HUES6 (cell line): ENCODE results near the gene RADX.

Experiments used
- H3K27ac ChIP-seq: 2 replicates; pipeline ENCODE4 v1.7.0; 2013; ENCODE audit warnings: low read depth, mild to moderate bottlenecking, low read length, inconsistent platforms
- H3K27me3 ChIP-seq: 2 replicates; pipeline ENCODE4 v1.6.1; 2013; ENCODE audit warnings: low read length; ENCODE audit not compliant: control insufficient read depth, insufficient read depth
- H3K36me3 ChIP-seq: 2 replicates; pipeline ENCODE4 v1.6.1; 2013; ENCODE audit warnings: low read length; ENCODE audit not compliant: control insufficient read depth, insufficient read depth
- H3K4me1 ChIP-seq: 2 replicates; pipeline ENCODE4 v1.6.1; 2013; ENCODE audit warnings: low read length; ENCODE audit not compliant: control insufficient read depth, insufficient read depth
- H3K4me3 ChIP-seq: 2 replicates; pipeline ENCODE4 v1.5.1; 2013; ENCODE audit warnings: low read depth, low read length
- H3K9ac ChIP-seq: one replicate; pipeline ENCODE4 v1.6.1; 2013; ENCODE audit warnings: mild to moderate bottlenecking, low read length
- H3K9me3 ChIP-seq: 2 replicates; pipeline ENCODE4 v1.6.1; 2013; ENCODE audit warnings: low read depth, low read length; ENCODE audit not compliant: control insufficient read depth, insufficient read depth

The RADX gene

GRCh38 chrX:106684207-106684606 is 72.4 kb downstream of the RADX start:
- Histone ChIP-seq H3K9ac (no peak overlapping the region), H3K27ac (no peak overlapping the region), H3K9me3 (no peaks in the 10 kb centered on the region; the same call in 1 of the 2 replicates), H3K27me3 (peaks cover 4% of the 10 kb centered on the region; the same call in 1 of the 2 replicates), H3K4me3 (no peak overlapping the region), H3K36me3 (no peaks in the 10 kb centered on the region), H3K4me1 (peaks cover 8% of the 10 kb centered on the region; the same call in 1 of the 2 replicates)

- Histone ChIP-seq H3K27ac (no peak overlapping the region), H3K36me3 (no peaks in the 10 kb centered on the region), H3K4me3 (no peak overlapping the region), H3K4me1 (no peaks in the 10 kb centered on the region), H3K9ac (no peak overlapping the region), H3K27me3 (peaks cover 6% of the 10 kb centered on the region; the same call in 1 of the 2 replicates), H3K9me3 (no peaks in the 10 kb centered on the region)
Measured at GRCh38 chrX:106692425-106693065, 80.8 kb downstream of the RADX start.

- Histone ChIP-seq H3K27me3 (peaks cover 4% of the 10 kb centered on the region; the same call in 1 of the 2 replicates), H3K4me1 (no peaks in the 10 kb centered on the region), H3K27ac (no peak overlapping the region), H3K36me3 (no peaks in the 10 kb centered on the region), H3K4me3 (no peak overlapping the region), H3K9me3 (no peaks in the 10 kb centered on the region), H3K9ac (no peak overlapping the region)
Measured at GRCh38 chrX:106696502-106696901, 84.7 kb downstream of the RADX start.

- H3K9ac ChIP-seq: no peak overlapping the region
- H3K36me3 ChIP-seq: no peaks in the 10 kb centered on the region
- no peak overlapping the region for H3K27ac ChIP-seq
- H3K4me1 ChIP-seq: no peaks in the 10 kb centered on the region
- H3K27me3 ChIP-seq: peaks cover 7% of the 10 kb centered on the region; the same call in 1 of the 2 replicates
- H3K9me3 ChIP-seq: no peaks in the 10 kb centered on the region
- no peak overlapping the region for H3K4me3 ChIP-seq
Measured at GRCh38 chrX:106698693-106699092, 86.9 kb downstream of the RADX start.

- Histone ChIP-seq H3K27me3 (peaks cover 7% of the 10 kb centered on the region; the same call in 1 of the 2 replicates), H3K36me3 (no peaks in the 10 kb centered on the region), H3K27ac (no peak overlapping the region), H3K9ac (no peak overlapping the region), H3K4me1 (no peaks in the 10 kb centered on the region), H3K4me3 (no peak overlapping the region), H3K9me3 (no peaks in the 10 kb centered on the region)
Measured at GRCh38 chrX:106702636-106703035, 90.9 kb downstream of the RADX start.

GRCh38 chrX:106706466-106706865 is 94.7 kb downstream of the RADX start:
- H3K9ac ChIP-seq: no peak overlapping the region
- no peaks in the 10 kb centered on the region for H3K36me3 ChIP-seq
- no peak overlapping the region for H3K27ac ChIP-seq
- no peak overlapping the region for H3K4me3 ChIP-seq
- H3K4me1 ChIP-seq: no peaks in the 10 kb centered on the region
- H3K9me3 ChIP-seq: no peaks in the 10 kb centered on the region
- H3K27me3 ChIP-seq: peaks cover 3% of the 10 kb centered on the region; the same call in 1 of the 2 replicates

GRCh38 chrX:106707771-106708454 is 96.1 kb downstream of the RADX start:
- no peak overlapping the region for H3K9ac ChIP-seq
- H3K27ac ChIP-seq: no peak overlapping the region
- no peaks in the 10 kb centered on the region for H3K4me1 ChIP-seq
- H3K36me3 ChIP-seq: no peaks in the 10 kb centered on the region
- H3K27me3 ChIP-seq: no peaks in the 10 kb centered on the region; the same call in 1 of the 2 replicates
- no peak overlapping the region for H3K4me3 ChIP-seq
- no peaks in the 10 kb centered on the region for H3K9me3 ChIP-seq

- no peak overlapping the region for H3K9ac ChIP-seq
- no peaks in the 10 kb centered on the region for H3K36me3 ChIP-seq
- no peak overlapping the region for H3K27ac ChIP-seq
- H3K4me3 ChIP-seq: no peak overlapping the region
- no peaks in the 10 kb centered on the region; the same call in 1 of the 2 replicates for H3K27me3 ChIP-seq
- H3K9me3 ChIP-seq: no peaks in the 10 kb centered on the region
- no peaks in the 10 kb centered on the region for H3K4me1 ChIP-seq
Measured at GRCh38 chrX:106710771-106711170, 99.0 kb downstream of the RADX start.

GRCh38 chrX:106711375-106711774 is 99.6 kb downstream of the RADX start:
- Histone ChIP-seq H3K27ac (no peak overlapping the region), H3K36me3 (no peaks in the 10 kb centered on the region), H3K4me3 (no peak overlapping the region), H3K4me1 (no peaks in the 10 kb centered on the region), H3K9ac (no peak overlapping the region), H3K27me3 (peaks cover 3% of the 10 kb centered on the region; the same call in 1 of the 2 replicates), H3K9me3 (no peaks in the 10 kb centered on the region)

- H3K9ac ChIP-seq: no peak overlapping the region
- H3K36me3 ChIP-seq: no peaks in the 10 kb centered on the region
- H3K27me3 ChIP-seq: peaks cover 15% of the 10 kb centered on the region; the same call in 1 of the 2 replicates
- no peak overlapping the region for H3K4me3 ChIP-seq
- no peaks in the 10 kb centered on the region for H3K9me3 ChIP-seq
- H3K27ac ChIP-seq: no peak overlapping the region
- no peaks in the 10 kb centered on the region for H3K4me1 ChIP-seq
Measured at GRCh38 chrX:106716004-106716403, 104.2 kb downstream of the RADX start.

- Histone ChIP-seq H3K9me3 (no peaks in the 10 kb centered on the region), H3K4me3 (no peak overlapping the region), H3K27me3 (peaks cover 20% of the 10 kb centered on the region; the same call in 1 of the 2 replicates), H3K36me3 (no peaks in the 10 kb centered on the region), H3K4me1 (no peaks in the 10 kb centered on the region), H3K9ac (no peak overlapping the region), H3K27ac (no peak overlapping the region)
Measured at GRCh38 chrX:106716463-106716862, 104.7 kb downstream of the RADX start.
